GM12891 (cell line): ENCODE measurements around the gene TSPAN4.

ENCODE experiments used
- DNase-seq: peaks from one replicate; pipeline ENCODE4 v3.0.0; 2011; ENCODE audit warnings: low spot score; ENCODE audit not compliant: insufficient read length
- FAIRE-seq: peaks from 2 replicates; lab custom pipeline; 2011; peaks lifted over from hg19 to GRCh38; lab: Jason Lieb, UNC
- PAX5 ChIP-seq: IDR thresholded peaks from 2 replicates; pipeline ENCODE4 v1.6.1; 2011; ENCODE audit warnings: low read length, moderate library complexity, mild to moderate bottlenecking; ENCODE audit not compliant: insufficient read depth, severe bottlenecking
- POLR2A ChIP-seq: IDR thresholded peaks from 2 replicates; pipeline ENCODE4 v1.6.1; 2011; ENCODE audit warnings: low read depth, low read length, control low read depth
- POLR2AphosphoS5 ChIP-seq: IDR thresholded peaks from 2 replicates; pipeline ENCODE4 v1.6.1; 2011; ENCODE audit warnings: low read depth, low read length, control low read depth
- POU2F2 ChIP-seq: IDR thresholded peaks from 2 replicates; pipeline ENCODE4 v1.6.1; 2011; ENCODE audit warnings: low read depth, mild to moderate bottlenecking, control low read depth, low read length, moderate library complexity
- SPI1 ChIP-seq: IDR thresholded peaks from 2 replicates; pipeline ENCODE4 v1.6.1; 2011; ENCODE audit warnings: low read depth, low read length, control low read depth
- TAF1 ChIP-seq: IDR thresholded peaks from 2 replicates; pipeline ENCODE4 v1.6.1; 2011; ENCODE audit warnings: low read depth, low read length, control low read depth

Gene TSPAN4

DNA sequence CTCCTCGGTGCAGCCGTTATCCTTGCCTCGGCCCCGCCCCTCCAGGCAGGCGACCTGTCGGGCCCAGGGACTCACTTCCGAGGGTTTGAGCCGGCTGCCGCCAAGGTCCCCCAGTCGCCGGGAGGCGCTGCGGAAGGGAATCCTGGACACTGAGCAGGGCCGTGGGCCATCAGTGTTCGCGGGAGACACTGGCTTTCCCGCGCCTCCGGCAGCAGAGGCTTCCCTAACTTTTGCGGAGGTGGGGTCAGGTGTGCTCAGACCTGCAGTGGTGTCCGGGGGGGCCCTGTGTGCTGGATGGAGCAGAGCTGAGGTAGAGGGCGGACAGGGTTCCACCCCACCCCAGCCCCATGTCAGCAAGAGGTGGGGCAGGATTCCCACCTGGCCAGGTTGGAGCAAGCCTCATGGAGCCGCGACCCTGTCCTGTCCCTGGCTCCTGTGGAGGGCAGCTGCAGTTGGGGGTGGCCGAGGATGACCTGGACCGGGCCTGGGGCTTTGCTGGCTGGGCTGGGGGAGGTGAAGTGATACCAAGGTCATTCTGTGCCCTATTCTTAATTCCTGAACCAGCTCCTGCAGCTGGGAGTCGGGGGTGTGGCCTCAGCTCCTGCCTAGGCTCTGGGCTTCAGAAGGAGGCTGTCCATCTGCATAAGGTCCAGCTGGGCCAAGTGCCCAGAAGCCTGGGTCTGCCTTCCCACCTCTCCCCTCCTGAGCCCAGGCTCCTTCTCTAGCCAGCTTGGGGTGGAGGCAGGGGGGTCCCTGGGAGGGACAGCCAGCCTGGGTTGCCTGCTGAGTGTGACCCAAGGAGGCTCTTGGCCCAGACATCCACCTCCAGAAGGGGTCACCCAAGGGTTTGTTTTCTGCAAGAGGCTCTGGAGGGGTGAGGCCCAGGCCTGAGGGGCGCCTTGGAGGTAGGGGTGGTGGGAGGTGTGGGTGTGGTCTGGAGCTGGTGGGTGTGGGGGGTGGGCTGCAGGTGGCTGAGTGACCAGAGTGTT, 8.4 kb downstream of the TSPAN4 start:
- peak; percentile 63 for DNase-seq
- TF ChIP-seq SPI1 (no peak), POU2F2 (no peak), POLR2A (no peak)
- FAIRE-seq = no peak

DNA sequence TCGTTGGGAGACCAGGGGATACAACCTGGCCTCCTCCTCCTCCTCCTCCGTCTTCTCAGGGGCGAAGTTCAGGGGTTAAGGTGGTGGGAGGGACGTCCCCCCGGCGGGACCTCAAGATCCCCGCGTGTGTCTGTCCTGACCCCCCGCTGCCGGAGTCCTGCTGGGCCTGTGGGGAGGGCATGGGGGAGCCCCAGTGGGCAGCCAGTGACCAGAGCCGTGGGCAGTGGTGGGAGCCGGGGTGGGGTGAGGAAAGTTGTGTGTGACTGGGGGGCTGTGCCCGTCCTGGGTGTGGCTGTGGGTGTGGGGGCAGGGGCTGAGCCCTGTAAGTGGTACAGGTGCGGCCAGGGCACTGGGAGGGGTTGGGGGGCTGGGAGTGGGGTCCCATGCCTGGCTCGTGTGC, 10.1 kb downstream of the TSPAN4 start:
- FAIRE-seq (no peak), DNase-seq (no peak)
- TF ChIP-seq POLR2AphosphoS5 = no peak
- no peak for TF ChIP-seq PAX5
- no peak for TF ChIP-seq TAF1
- no peak for TF ChIP-seq POU2F2
- TF ChIP-seq SPI1 = no peak
- no peak for TF ChIP-seq POLR2A

DNA sequence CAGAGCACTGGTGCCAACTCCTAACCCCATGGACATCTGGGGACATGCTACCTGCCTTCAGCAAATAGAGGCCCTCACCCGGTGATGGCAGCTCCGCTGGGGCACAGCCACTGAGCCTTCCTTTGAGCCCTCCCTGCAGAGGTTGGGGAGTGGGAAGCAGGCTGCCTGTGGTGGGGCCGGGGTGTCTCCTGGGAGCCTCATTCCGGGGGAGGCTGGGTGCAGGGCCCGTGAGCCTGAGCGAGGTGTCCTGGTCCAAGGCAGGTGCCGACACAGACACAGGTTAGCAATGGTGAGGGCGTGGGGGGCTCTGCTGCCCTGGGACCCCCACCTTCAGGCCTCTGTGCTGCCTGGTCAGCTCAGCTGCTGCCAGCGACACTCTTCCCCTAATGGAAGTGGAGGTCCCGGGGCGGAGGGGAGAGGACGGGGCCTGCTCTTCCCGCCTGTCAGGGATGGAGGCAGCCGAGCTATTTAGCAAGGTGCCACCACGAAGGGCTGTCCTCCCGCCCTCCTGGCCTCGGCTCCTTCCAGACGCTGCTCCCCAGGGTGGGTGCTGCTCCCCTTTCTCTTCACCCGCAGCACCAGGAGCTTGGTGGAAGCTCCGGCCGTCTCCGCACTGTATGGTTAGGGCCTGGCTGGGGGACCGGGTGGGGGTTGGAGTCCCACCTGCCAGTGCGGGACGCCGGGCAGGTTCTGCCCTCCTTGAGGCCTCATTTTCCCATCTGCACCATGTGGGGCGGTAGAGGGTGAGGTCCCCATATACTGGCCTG, 11.2 kb downstream of the TSPAN4 start:
- DNase-seq = no peak
- TF ChIP-seq PAX5 (no peak), POLR2AphosphoS5 (no peak), POU2F2 (no peak), TAF1 (no peak), SPI1 (no peak), POLR2A (no peak)
- FAIRE-seq = no peak

DNA sequence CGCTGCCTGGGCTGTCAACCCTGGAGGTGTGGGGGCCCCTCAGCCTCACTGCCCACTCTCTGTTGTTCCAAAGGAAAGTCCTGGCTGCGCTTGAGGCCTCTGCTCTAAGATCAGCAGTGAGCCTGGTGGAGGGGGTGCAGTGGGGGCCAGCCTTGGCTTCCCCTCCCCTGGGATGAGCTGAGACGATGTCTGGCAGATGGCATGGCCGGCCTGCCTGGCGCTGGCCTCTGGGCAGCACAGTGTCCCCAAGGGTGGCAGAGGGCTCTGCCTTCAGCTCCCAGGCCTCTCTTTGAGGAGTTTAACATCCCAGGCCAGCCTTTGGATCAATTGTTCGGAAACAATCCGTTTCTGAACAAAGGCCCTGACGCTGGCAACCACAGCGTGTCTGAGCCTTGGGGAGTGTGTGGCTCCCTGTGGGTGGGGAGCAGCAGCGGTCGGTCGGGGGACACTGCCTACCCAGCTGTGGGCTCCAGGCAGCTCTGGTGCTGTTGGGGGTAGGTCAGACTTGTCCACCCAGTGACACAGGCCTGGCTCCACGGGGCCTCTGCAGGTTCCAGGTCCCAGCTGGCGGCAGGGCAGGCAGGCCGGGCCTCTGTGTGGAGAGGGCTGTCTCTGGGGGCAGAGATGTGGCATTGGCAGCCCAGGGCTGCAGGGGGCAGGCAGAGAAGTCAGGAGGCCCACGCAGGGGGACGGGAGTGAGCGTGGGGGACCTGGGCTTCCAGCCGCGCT, 12.1 kb downstream of the TSPAN4 start:
- FAIRE-seq (no peak), DNase-seq (no peak)
- TF ChIP-seq PAX5 (no peak), POU2F2 (no peak), SPI1 (no peak)

DNA sequence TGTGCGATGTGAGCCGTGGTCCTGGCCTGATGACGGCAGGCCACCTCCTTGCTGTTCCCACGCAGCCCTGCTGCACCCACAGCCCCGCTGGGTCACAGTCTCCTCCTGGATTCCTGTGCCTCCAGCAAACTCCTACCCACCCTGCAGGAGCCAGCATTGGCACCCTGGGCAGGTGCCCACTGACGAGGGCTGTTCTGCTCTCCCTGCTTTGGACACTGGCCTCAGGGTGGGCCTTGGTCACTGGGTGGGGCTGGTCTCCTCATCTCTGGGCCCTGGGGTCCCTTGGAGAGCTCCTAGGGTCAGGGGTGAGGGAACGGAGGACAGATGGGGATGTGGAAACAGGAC, 12.7 kb downstream of the TSPAN4 start:
- no peak for FAIRE-seq
- TF ChIP-seq POLR2A = no peak
- no peak for TF ChIP-seq SPI1
- TF ChIP-seq POU2F2 = no peak
- no peak for TF ChIP-seq TAF1
- TF ChIP-seq PAX5 = no peak
- no peak for TF ChIP-seq POLR2AphosphoS5

DNA sequence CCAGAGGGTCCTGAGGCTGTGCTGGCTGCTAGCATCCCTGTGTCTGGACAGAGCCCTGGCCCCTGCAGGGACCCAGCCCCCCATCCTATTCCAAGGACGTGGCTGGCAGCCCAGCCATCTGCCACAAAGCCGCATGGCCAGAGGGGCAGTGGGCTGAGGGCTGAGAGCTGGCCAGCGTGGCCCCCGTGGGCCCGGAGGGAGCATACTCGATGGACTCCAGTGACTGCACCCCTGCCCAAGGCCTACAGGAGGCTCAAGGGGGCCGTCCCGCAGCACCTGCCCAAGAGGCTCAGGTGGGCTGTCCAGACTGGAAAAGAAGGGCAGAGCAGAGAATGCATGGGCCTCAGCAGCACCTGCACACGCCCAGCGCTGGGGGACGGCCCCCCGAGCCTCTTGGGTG, 13.1 kb downstream of the TSPAN4 start:
- TF ChIP-seq SPI1 (no peak), PAX5 (no peak), POU2F2 (no peak)
- FAIRE-seq (no peak), DNase-seq (no peak)

More for the DNA sequence above, 12.7 kb downstream of the TSPAN4 start:
- no peak for DNase-seq

DNA sequence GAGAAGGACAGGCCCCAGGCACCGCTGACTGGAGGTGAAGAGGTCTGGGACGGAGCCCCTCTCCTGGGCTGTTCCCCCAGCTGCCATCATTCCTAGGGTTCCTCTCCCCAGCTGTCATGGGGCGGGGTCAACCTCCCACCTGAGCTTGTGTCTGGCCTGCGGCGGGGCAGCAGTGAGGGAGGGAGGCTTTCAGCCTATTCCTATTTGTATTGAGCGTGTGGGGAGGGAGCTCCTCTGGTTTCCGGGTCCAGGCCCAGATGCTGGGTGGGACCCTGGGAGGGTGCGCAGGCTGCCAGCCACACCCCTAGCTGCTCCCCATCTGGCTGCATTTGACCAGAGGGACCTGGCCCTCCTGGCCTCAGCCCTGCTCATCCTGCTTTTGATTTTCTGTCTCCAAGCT, 13.7 kb downstream of the TSPAN4 start:
- no peak for DNase-seq
- FAIRE-seq = no peak
- no peak for TF ChIP-seq SPI1
- TF ChIP-seq PAX5 = no peak
- no peak for TF ChIP-seq POU2F2
- no peak for TF ChIP-seq POLR2A
- no peak for TF ChIP-seq TAF1
- no peak for TF ChIP-seq POLR2AphosphoS5

DNA sequence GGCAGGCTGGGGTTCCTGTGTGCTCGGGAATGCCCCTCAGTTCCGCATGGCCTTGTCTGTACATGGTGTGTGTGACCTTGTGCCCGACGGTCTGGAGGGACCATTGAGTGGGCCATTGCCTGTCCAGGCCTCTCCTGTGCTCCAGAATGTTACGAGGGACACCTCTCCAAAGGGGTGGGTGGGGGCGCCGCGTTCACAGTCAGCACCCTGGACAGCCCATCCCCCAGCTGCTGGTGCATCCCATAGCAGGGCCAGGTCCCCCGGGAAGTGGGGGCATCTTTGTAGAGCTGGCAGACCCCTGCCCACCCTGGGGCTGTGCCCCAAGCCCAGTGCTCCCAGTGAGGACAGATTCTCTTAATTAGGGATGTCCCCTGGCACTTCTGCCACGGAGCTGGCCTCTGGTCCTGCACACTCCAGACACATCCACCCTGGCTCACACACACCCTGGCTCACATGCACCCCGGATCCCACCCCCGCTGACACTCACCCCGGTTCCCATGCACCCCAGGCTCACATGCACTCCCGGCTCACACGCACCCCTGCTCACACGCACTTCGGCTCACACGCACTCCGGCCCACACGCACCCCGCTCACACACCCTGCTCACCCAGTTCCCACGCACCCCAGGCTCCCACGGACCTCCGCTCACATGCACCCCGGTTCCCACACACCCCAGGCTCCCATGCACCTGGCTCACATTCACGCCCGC, 15.6 kb downstream of the TSPAN4 start:
- TF ChIP-seq POLR2AphosphoS5 (no peak), POU2F2 (no peak), PAX5 (no peak), POLR2A (no peak), SPI1 (no peak), TAF1 (no peak)
- FAIRE-seq (no peak), DNase-seq (no peak)
